ENCODE results near the gene CTSC.

CTSC gene

GRCh38 chr11:88318017-88318416 lies 19.5 kb downstream of the CTSC start:
- no peak overlapping the region for H3K4me3 ChIP-seq
- no peak overlapping the region for H3K27ac ChIP-seq
- no peak for DNase-seq (ENCODE audit: low read depth, low spot score)

GRCh38 chr11:88317536-88317935 lies 20.0 kb downstream of the CTSC start:
- no peak overlapping the region for H3K9ac ChIP-seq (ENCODE audit: insufficient read length)
- no peaks in the 10 kb centered on the region for H3K9me3 ChIP-seq (ENCODE audit: low read depth, low read length)
- no peak overlapping the region for H3K27ac ChIP-seq
- TF ChIP-seq POLR2AphosphoS5 (IDR thresholded peaks at IDR 0.05; ENCODE audit: borderline replicate concordance, low read depth, low read length) = no peak
- TF ChIP-seq FOXP2 (optimal IDR thresholded peaks at IDR 0.05; ENCODE audit: control extremely low read depth, extremely low read length, insufficient read depth) = no peak
- TF ChIP-seq EZH2 (IDR thresholded peaks at IDR 0.05) = no peak
- H3K36me3 ChIP-seq (ENCODE audit: insufficient read depth, low read length) = peaks cover 16% of the 10 kb centered on the region
- no peak for DNase-seq (ENCODE audit: low read depth, low spot score)
- H3K4me3 ChIP-seq = no peak overlapping the region

More at GRCh38 chr11:88318017-88318416, 19.5 kb downstream of the CTSC start:
- TF ChIP-seq FOXP2 (optimal IDR thresholded peaks at IDR 0.05; ENCODE audit: control extremely low read depth, extremely low read length, insufficient read depth) = no peak
- TF ChIP-seq POLR2AphosphoS5 (IDR thresholded peaks at IDR 0.05; ENCODE audit: borderline replicate concordance, low read depth, low read length) = no peak
- TF ChIP-seq EZH2 (IDR thresholded peaks at IDR 0.05) = no peak
- H3K36me3 ChIP-seq (ENCODE audit: insufficient read depth, low read length) = peaks cover 19% of the 10 kb centered on the region
- H3K9me3 ChIP-seq (ENCODE audit: low read depth, low read length) = no peaks in the 10 kb centered on the region
- H3K9ac ChIP-seq (ENCODE audit: insufficient read length) = no peak overlapping the region

- Histone ChIP-seq H3K36me3 (ENCODE audit: insufficient read depth, low read length) (peaks cover 16% of the 10 kb centered on the region), H3K9me3 (ENCODE audit: low read depth, low read length) (no peaks in the 10 kb centered on the region), H3K9ac (ENCODE audit: insufficient read length) (no peak overlapping the region), H3K4me3 (no peak overlapping the region), H3K27ac (no peak overlapping the region)
- no peak for TF ChIP-seq EZH2 (IDR thresholded peaks at IDR 0.05)
- TF ChIP-seq FOXP2 (optimal IDR thresholded peaks at IDR 0.05; ENCODE audit: control extremely low read depth, extremely low read length, insufficient read depth) = no peak
- TF ChIP-seq POLR2AphosphoS5 (IDR thresholded peaks at IDR 0.05; ENCODE audit: borderline replicate concordance, low read depth, low read length) = no peak
- no peak for DNase-seq (ENCODE audit: low read depth, low spot score)
Measured at GRCh38 chr11:88315981-88316441, 21.5 kb downstream of the CTSC start.

GRCh38 chr11:88315015-88315414 lies 22.5 kb downstream of the CTSC start:
- H3K9ac ChIP-seq (ENCODE audit: insufficient read length) = no peak overlapping the region
- no peak overlapping the region for H3K4me3 ChIP-seq
- peaks cover 22% of the 10 kb centered on the region for H3K36me3 ChIP-seq (ENCODE audit: insufficient read depth, low read length)
- no peak for DNase-seq (ENCODE audit: low read depth, low spot score)
- H3K9me3 ChIP-seq (ENCODE audit: low read depth, low read length) = no peaks in the 10 kb centered on the region
- TF ChIP-seq POLR2AphosphoS5 (IDR thresholded peaks at IDR 0.05; ENCODE audit: borderline replicate concordance, low read depth, low read length) (no peak), FOXP2 (optimal IDR thresholded peaks at IDR 0.05; ENCODE audit: control extremely low read depth, extremely low read length, insufficient read depth) (no peak), EZH2 (IDR thresholded peaks at IDR 0.05) (no peak)
- H3K27ac ChIP-seq = no peak overlapping the region

- Histone ChIP-seq H3K36me3 (ENCODE audit: insufficient read depth, low read length) (peaks cover 33% of the 10 kb centered on the region), H3K27ac (no peak overlapping the region)
- DNase-seq (ENCODE audit: low read depth, low spot score) = no peak
Measured at GRCh38 chr11:88313441-88313840, 24.1 kb downstream of the CTSC start.

GRCh38 chr11:88312628-88313027 lies 24.9 kb downstream of the CTSC start:
- DNase-seq (ENCODE audit: low read depth, low spot score) = no peak
- no peak overlapping the region for H3K27ac ChIP-seq

More at GRCh38 chr11:88313441-88313840, 24.1 kb downstream of the CTSC start:
- Histone ChIP-seq H3K4me3 (no peak overlapping the region), H3K9me3 (ENCODE audit: low read depth, low read length) (no peaks in the 10 kb centered on the region), H3K9ac (ENCODE audit: insufficient read length) (no peak overlapping the region)
- TF ChIP-seq FOXP2 (optimal IDR thresholded peaks at IDR 0.05; ENCODE audit: control extremely low read depth, extremely low read length, insufficient read depth) = no peak
- TF ChIP-seq EZH2 (IDR thresholded peaks at IDR 0.05) = no peak
- TF ChIP-seq POLR2AphosphoS5 (IDR thresholded peaks at IDR 0.05; ENCODE audit: borderline replicate concordance, low read depth, low read length) = no peak

GRCh38 chr11:88310246-88310645 lies 27.3 kb downstream of the CTSC start:
- no peak for DNase-seq (ENCODE audit: low read depth, low spot score)
- Histone ChIP-seq H3K4me3 (no peak overlapping the region), H3K9ac (ENCODE audit: insufficient read length) (no peak overlapping the region), H3K9me3 (ENCODE audit: low read depth, low read length) (no peaks in the 10 kb centered on the region), H3K36me3 (ENCODE audit: insufficient read depth, low read length) (peaks cover 61% of the 10 kb centered on the region), H3K27ac (no peak overlapping the region)
- TF ChIP-seq POLR2AphosphoS5 (IDR thresholded peaks at IDR 0.05; ENCODE audit: borderline replicate concordance, low read depth, low read length) (no peak), FOXP2 (optimal IDR thresholded peaks at IDR 0.05; ENCODE audit: control extremely low read depth, extremely low read length, insufficient read depth) (no peak), EZH2 (IDR thresholded peaks at IDR 0.05) (no peak)

More at GRCh38 chr11:88312628-88313027, 24.9 kb downstream of the CTSC start:
- H3K36me3 ChIP-seq (ENCODE audit: insufficient read depth, low read length) = peaks cover 38% of the 10 kb centered on the region
- no peak overlapping the region for H3K4me3 ChIP-seq
- no peaks in the 10 kb centered on the region for H3K9me3 ChIP-seq (ENCODE audit: low read depth, low read length)
- no peak overlapping the region for H3K9ac ChIP-seq (ENCODE audit: insufficient read length)
- TF ChIP-seq FOXP2 (optimal IDR thresholded peaks at IDR 0.05; ENCODE audit: control extremely low read depth, extremely low read length, insufficient read depth) = no peak
- TF ChIP-seq EZH2 (IDR thresholded peaks at IDR 0.05) = no peak
- no peak for TF ChIP-seq POLR2AphosphoS5 (IDR thresholded peaks at IDR 0.05; ENCODE audit: borderline replicate concordance, low read depth, low read length)

- H3K36me3 ChIP-seq (ENCODE audit: insufficient read depth, low read length) = peaks cover 75% of the 10 kb centered on the region
- H3K4me3 ChIP-seq = no peak overlapping the region
- H3K27ac ChIP-seq = no peak overlapping the region
Measured at GRCh38 chr11:88308576-88308975, 29.0 kb downstream of the CTSC start.

More at GRCh38 chr11:88308576-88308975, 29.0 kb downstream of the CTSC start:
- H3K9ac ChIP-seq (ENCODE audit: insufficient read length) = no peak overlapping the region
- no peaks in the 10 kb centered on the region for H3K9me3 ChIP-seq (ENCODE audit: low read depth, low read length)
- no peak for DNase-seq (ENCODE audit: low read depth, low spot score)
- TF ChIP-seq EZH2 (IDR thresholded peaks at IDR 0.05) (no peak), FOXP2 (optimal IDR thresholded peaks at IDR 0.05; ENCODE audit: control extremely low read depth, extremely low read length, insufficient read depth) (no peak), POLR2AphosphoS5 (IDR thresholded peaks at IDR 0.05; ENCODE audit: borderline replicate concordance, low read depth, low read length) (no peak)
